NCI-H82 (cell line): ENCODE data around the gene LMO7.
A peak's percentile ranks its signal among the peaks of the same experiment; 100 is the strongest.
"Not testable (repeated sequence)": the region's sequence is repeated elsewhere in the genome, so short reads cannot be mapped to it uniquely, and the experiment has no call there.

Source experiments
- DNase-seq: peaks from one replicate; lab custom pipeline; 2025; lab: John Stamatoyannopoulos, UW

Gene LMO7

GRCh38 chr13:75771818-75772217 is 135.7 kb downstream of the LMO7 start:
- DNase-seq, result no peak

DNA sequence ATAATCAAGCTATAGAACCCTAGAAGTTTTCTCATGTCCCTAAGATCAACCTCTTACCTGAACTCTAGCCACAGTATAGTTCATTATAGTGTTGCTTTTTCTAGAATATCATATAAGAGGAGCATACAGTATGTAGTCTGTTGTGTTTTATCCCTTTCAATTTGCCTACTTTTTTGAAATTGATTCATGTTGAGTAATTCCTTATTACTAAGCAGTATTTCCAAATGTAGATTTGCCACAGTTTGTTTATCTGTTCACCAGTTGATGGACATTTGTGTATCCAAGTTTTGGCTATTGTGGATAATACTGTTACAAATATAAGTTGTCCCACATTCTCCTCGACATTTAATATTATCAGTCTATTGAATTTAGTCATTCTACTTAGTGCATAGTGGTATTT is 138.0 kb downstream of the LMO7 start:
- no peak for DNase-seq

DNA sequence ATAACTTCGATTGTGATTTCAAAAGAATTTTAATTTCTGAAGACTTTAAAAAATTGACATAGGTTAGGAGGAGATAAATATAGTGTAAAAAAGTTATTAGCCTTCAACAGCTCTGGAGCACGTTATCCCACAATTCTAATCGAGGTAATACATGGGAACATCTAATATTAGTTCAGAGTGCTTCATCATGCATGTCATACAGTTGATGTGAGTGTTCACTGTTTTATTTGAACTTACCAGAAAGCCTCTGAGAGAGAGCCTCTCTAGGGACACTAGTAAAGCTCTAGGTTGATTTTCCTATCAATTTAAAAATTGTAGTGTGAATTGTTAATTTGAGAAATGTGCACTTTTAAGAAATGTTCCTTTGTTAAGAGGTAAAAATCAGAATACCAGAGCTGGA is 140.4 kb downstream of the LMO7 start:
- DNase-seq, result no peak

GRCh38 chr13:75779393-75779792 is 143.3 kb downstream of the LMO7 start:
- no peak for DNase-seq

DNA sequence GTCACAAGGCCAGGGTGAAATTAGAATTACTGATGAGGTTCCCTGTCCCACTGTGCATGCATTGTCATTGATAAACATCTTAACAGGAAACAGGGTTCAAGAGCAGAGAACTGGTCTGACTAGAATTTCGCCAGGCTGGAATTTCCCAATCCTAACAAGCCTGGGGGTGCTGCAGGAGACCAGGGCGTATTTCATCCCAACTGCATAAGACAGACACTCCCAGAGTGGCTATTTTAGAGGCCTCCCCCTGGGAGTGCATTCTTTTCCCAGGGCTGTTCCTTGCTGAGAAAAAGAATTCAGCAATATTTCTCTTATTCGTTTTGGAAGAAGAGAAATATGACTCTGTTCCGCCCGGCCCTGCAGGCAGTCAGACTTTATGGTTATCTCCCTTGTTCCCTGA is 144.0 kb downstream of the LMO7 start:
- not testable (repeated sequence) for DNase-seq

- DNase-seq, result no peak
Measured at GRCh38 chr13:75782985-75783384, 146.9 kb downstream of the LMO7 start.

DNA sequence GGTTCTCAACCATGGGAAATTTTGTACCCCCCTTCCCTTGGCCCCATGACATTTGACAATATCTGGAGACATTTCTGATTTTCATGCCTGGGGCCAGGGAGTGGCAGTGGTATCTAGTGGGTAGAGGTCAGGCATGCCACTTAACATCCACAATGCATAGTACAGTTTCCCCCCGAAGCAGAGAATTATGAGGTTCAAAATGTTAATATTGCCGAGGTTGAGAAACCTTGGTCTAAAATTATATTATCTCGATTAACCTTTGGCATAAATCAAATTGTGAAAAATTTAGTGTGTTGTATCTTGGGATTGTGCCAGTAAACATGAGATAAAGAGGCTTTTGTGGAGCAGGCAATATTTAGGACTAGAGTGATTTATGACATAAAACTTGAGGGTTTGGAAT is 147.9 kb downstream of the LMO7 start:
- no peak for DNase-seq

DNA sequence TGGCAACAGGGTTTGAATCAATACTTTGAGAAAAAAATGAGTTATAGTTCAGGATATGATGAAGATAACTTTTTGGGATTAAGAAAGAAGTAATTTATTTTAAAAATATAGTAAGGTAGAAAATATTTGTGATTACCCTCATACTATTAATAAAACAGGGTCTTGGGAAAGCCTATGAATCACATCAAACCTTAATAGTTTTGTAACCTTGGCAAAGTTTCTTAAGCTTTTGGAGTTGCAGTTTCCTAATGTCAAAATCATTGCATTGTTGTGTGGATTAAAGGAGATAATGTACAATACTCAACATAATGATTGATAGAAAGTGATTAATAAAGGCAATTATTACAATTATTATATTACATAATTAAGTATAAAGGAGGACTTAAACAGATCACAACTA is 149.0 kb downstream of the LMO7 start:
- DNase-seq, result no peak

- no peak for DNase-seq
Measured at GRCh38 chr13:75787249-75787928, 151.3 kb downstream of the LMO7 start.

- DNase-seq, result no peak
Measured at GRCh38 chr13:75788481-75788981, 152.4 kb downstream of the LMO7 start.

DNA sequence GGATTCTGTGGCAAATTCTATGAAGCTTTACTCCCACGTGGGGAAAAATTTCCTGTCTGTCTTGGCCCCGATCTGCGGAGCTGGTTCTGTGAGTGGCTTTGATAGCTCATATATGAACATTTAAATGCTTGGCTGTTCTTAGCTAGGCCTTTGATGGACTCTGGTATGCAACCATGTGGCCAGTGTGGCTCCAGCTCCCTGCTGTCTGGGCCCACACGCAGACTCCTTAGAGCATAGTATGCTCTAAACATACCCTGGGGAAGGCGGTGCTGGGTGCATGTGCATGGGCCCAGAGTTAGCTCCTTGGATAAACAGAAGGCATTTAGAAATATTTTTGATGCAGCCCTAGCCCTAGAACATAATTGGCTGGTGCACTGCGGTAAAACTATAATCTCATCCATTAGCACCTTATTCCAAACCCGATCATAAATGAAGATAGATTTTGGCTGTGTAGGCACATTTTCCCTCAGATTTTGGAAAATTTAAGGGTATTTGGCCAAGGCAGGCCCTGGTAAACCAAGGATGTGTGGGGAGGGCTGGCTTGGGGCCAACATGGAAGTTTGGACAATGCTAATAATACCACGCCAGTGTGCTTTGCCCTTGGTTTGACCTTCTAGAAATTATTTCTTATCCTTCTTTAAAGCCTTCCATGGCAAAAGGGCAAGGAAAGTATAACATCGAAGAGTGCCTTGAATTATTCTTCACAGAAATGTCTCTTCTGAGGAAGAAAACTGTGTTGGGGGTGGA is 153.5 kb downstream of the LMO7 start:
- no peak for DNase-seq

- DNase-seq, result peak; percentile 53
Measured at GRCh38 chr13:75790198-75790970, 154.3 kb downstream of the LMO7 start.

DNA sequence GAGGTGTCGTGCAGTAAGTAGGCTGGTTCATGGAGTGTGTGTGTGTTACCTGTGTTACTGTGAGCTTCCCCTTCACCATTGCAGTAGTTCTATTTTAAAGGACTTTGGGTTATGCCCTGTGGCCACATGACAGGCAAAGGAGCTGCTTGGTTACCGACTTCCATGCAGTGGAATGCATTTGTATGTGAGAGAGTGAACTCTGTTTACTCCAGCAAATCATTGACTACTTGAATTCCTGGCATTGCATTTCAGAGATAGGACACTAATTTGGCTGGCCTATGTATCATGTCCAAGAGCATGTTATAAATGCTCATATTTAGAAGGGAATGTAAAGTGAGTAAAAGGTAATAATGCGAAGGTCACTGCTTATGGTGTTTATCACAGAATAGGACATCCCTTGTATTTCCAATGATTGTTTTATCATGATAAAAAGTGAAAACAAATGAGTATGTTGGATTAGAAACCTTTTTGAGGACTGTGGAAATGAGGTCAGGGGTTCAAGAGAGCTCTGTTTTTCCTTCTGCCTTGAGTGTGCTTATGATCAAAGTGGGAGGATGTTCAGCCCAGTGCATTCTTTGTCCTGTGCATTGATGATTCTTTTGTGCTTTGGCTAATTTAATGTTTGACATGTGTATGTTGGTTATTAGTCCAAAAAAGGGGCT is 156.5 kb downstream of the LMO7 start:
- DNase-seq, result no peak

- not testable (repeated sequence) for DNase-seq
Measured at GRCh38 chr13:75793188-75793567, 157.0 kb downstream of the LMO7 start.

DNA sequence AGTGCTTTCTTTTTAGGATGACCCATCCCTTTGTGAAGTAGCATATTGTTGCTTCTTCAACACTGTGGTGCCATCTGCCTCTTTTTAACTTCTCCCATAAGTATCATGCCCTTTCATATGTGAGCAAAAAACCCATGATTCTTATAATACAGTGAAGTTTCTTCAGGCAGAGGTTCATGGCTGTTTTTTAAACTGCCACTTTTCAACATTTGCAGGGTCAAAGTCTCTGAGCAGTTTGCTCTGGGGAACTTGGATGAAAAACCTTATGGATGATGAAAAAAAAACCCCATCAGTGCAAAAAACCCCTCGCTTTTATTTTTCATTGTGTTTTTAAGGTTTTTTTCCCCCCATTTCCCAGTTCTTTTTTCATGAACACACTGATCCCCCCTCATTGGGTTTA is 158.5 kb downstream of the LMO7 start:
- no peak for DNase-seq

- DNase-seq, result no peak
Measured at GRCh38 chr13:75795274-75795673, 159.1 kb downstream of the LMO7 start.

DNA sequence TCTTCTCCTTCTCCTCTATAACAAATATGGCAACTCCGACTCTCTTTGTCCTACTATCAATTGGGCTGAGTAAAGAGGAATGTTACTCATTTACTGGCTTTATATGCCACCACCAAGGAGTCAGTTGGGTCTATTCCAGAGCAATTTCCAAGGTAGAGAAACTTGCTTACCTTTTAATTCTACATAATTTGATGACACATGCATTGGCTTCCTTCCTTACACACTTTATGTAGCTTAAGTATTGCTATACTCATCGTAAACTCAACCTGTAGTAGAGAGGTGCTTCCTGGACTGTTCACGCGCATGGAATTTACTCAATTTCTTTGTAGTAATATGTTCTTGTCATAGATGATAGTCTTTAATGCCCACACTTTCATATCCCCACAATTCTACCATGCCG is 160.7 kb downstream of the LMO7 start:
- DNase-seq, result no peak

GRCh38 chr13:75797239-75797638 is 161.1 kb downstream of the LMO7 start:
- no peak for DNase-seq

- DNase-seq, result no peak
Measured at GRCh38 chr13:75797719-75798118, 161.6 kb downstream of the LMO7 start.

GRCh38 chr13:75798353-75799255 is 162.5 kb downstream of the LMO7 start:
- no peak for DNase-seq

DNA sequence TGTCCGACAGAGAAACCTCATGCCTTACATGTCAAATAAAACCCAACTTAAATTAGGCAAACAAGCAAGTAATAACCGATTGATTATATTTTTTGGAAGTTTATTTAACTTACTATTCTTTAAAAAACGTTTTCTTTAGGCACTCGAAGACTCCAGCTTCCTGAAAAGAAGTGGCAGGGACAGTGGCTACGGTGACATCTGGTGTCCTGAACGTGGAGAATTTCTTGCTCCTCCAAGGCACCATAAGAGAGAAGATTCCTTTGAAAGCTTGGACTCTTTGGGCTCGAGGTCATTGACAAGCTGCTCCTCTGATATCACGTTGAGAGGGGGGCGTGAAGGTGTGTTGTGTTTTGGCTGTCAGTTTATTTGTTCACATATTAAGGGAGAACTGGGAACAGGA is 164.4 kb downstream of the LMO7 start:
- peak; percentile 15 for DNase-seq
